Endometrial microvascular endothelial cells (primary cell): ENCODE data around the gene SYNE3. TPM values are rescaled to one million over a fixed set of nuclear protein-coding genes. Genes with fewer than 3 reads are reported as not detected.

Experiments used
- in situ Hi-C: cut with HindIII; loops from 2 replicates; pipeline ENCODE4 v1.10.0; 2017; ENCODE audit warnings: low sequenced_read_pairs, low pct_unique_long_range_greater_than_20kb; ENCODE audit errors: inconsistent ontology term
- total RNA-seq: library from RNA; depleted of rRNA; stranded (reverse); fragments of >200 nt; gene quantifications from one replicate; pipeline ENCODE4 v1.2.3, GENCODE V29; 2015; ENCODE audit errors: inconsistent ontology term

SYNE3 gene
- 10.2 TPM for total RNA-seq

GRCh38 chr14:95516554-95517181, at the start of gene SYNE3:
Gene SYNE3 (minus strand): TSS chr14:95516650. CDS start chr14:95475821, 40,829 bp downstream.
- in situ Hi-C loops = no loop called here

- in situ Hi-C loops = no loop called here
Measured at GRCh38 chr14:95564060-95564459, 47.6 kb upstream of the SYNE3 start.

GRCh38 chr14:95562892-95563685, 46.6 kb upstream of the SYNE3 start:
- in situ Hi-C loops = no loop called here

GRCh38 chr14:95561001-95561412, 44.6 kb upstream of the SYNE3 start:
- in situ Hi-C loops = no loop called here

GRCh38 chr14:95559203-95559602, 42.8 kb upstream of the SYNE3 start:
- in situ Hi-C loops = no loop called here

- in situ Hi-C loops = no loop called here
Measured at GRCh38 chr14:95557832-95558231, 41.4 kb upstream of the SYNE3 start.

GRCh38 chr14:95557291-95557690, 40.8 kb upstream of the SYNE3 start:
- in situ Hi-C loops = no loop called here

GRCh38 chr14:95555053-95555452, 38.6 kb upstream of the SYNE3 start:
- in situ Hi-C loops = no loop called here

- in situ Hi-C loops = no loop called here
Measured at GRCh38 chr14:95553141-95553540, 36.7 kb upstream of the SYNE3 start.

GRCh38 chr14:95551435-95551834, 35.0 kb upstream of the SYNE3 start:
- in situ Hi-C loops = no loop called here

GRCh38 chr14:95549656-95550585, 33.5 kb upstream of the SYNE3 start:
- in situ Hi-C loops = no loop called here

GRCh38 chr14:95548328-95548929, 32.0 kb upstream of the SYNE3 start:
- in situ Hi-C loops = no loop called here

GRCh38 chr14:95547626-95548327, 31.3 kb upstream of the SYNE3 start:
- in situ Hi-C loops = no loop called here

- in situ Hi-C loops = no loop called here
Measured at GRCh38 chr14:95547272-95547625, 30.8 kb upstream of the SYNE3 start.

GRCh38 chr14:95545515-95546168, 29.2 kb upstream of the SYNE3 start:
- in situ Hi-C loops = no loop called here

- in situ Hi-C loops = no loop called here
Measured at GRCh38 chr14:95544588-95544987, 28.1 kb upstream of the SYNE3 start.

- in situ Hi-C loops = no loop called here
Measured at GRCh38 chr14:95543021-95543420, 26.6 kb upstream of the SYNE3 start.
